Pancreas (tissue), 10 donors: Measurements from ENCODE around the gene PSMD9. TPM values are rescaled to one million over a fixed set of nuclear protein-coding genes. Genes with fewer than 3 reads are reported as not detected.
A peak's percentile ranks its signal among the peaks of the same experiment; 100 is the strongest.
"Not testable (repeated sequence)": the region's sequence is repeated elsewhere in the genome, so short reads cannot be mapped to it uniquely, and the experiment has no call there.

Experiments
- ATAC-seq, 4 donors: fragments of 200-7000 bp; cut with Tn5 transposase; one replicate each; pipeline versions ENCODE4 v1.8.0 to v1.9.1; 2020; ENCODE audit warnings: mild to moderate bottlenecking in 4 of 4, moderate library complexity in 4 of 4
- DNase-seq, 6 donors: peaks; one replicate each; pipeline ENCODE4 v3.0.0-alpha.2; 2020
- FAIRE-seq: peaks from 2 replicates; lab custom pipeline; 2012; peaks lifted over from hg19 to GRCh38; lab: Jason Lieb, UNC
- H3K27ac ChIP-seq, 4 donors: fragments of 200-600 bp; sonication (generic); 1 replicate in 3 of 4; 2 replicates in 1 of 4; pipeline versions ENCODE4 v1.5.0 to v1.8.0; 2020
- H3K27me3 ChIP-seq, 4 donors: fragments of 200-600 bp; one replicate each; pipeline ENCODE4 v1.8.0; 2021
- H3K36me3 ChIP-seq, 3 donors: fragments of 200-600 bp; sonication (generic) in 1 of 3; one replicate each; pipeline versions ENCODE4 v1.5.0 to v1.8.0; 2020 to 2021
- H3K4me1 ChIP-seq, 3 donors: fragments of 200-600 bp; one replicate each; pipeline ENCODE4 v1.8.0; 2021
- H3K4me3 ChIP-seq, 4 donors: fragments of 200-600 bp; sonication (generic) in 2 of 4; one replicate each; pipeline versions ENCODE4 v1.5.0 to v1.8.0; 2020 to 2021
- H3K9me3 ChIP-seq, 4 donors: fragments of 200-600 bp; one replicate each; pipeline ENCODE4 v1.8.0; 2021
- CTCF ChIP-seq, 4 donors: fragments of 200-600 bp; sonication (generic) in 3 of 4; IDR thresholded peaks; one replicate each; pipeline versions ENCODE4 v1.5.0 to v1.8.0; 2021; ENCODE audit warnings: antibody characterized with exemption in 4 of 4
- WGBS, 2 donors: extraction: QIAGEN DNeasy Blood & Tissue Kit; methylation state at CpG; one replicate each; pipeline ENCODE4 v1.1.7; 2013; 5-methylcytosine and 5-hydroxymethylcytosine counted together
- intact Hi-C, 3 donors: fragments of 100-400 bp; cut with DNase I; formaldehyde crosslinking; loops; one replicate each; pipeline versions ENCODE4 v1.11.1 to v1.14.2; 2022
- polyA plus RNA-seq, 2 donors: library from polyadenylated mRNA; stranded (reverse); fragments of 200-250 nt; gene quantifications; one replicate each; pipeline ENCODE4 v1.2.3, GENCODE V29; 2013
- total RNA-seq, 6 donors: library from RNA; stranded (reverse); fragmentation: NEBNext Ultra II Directional in 4 of 6; extraction: Animal tissue kit (Norgen Biotek cat#: 25700) in 4 of 6; gene quantifications; one replicate each; pipeline versions ENCODE4 v1.2.1 to v1.2.4, GENCODE V29; 2021 to 2023
- donor health status: healthy with polysubstance abuse.
- donor health status: DM: no; HTN: no; CAD: no; lungs with moderate emphysema.
- donor health status: DM: no; HTN: no; CAD: no.
- donor health status: control.
- donor health status: control.
- donor health status: Bipolar disorder and iron deficiency.
- donor health status: DM: yes; HTN: yes; CAD: no.
- donor health status: DM: no; HTN: no; CAD: no.
- donor health status: DM: no; HTN: no; CAD: no.
- donor health status: DM: yes; HTN: yes; CAD: no.

Gene PSMD9
- total and polyA plus RNA-seq, 8 donors: 20.5 to 39.4 (median 25.6) TPM

DNA sequence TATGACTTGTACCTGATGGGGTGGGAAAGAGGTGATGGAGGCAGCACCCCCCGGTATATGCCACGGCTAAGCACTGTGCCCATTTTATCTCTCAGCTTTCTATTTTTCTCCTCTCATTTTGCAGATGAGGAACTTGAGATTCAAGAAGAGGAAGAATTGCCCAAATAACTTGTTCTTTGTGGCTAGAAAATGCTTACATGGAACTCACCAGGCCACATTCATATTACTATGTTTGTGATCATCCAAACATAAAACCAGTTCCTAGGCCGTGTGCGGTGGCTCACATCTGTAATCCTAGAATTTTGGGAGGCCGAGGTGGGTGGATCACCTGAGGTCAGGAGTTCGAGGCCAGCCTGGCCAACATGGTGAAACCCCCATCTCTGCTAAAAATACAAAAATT lies 14.5 kb upstream of the PSMD9 start:
- no peak for DNase-seq
- FAIRE-seq: no peak
- no peak for TF ChIP-seq CTCF (IDR thresholded peaks at IDR 0.05)

GRCh38 chr12:121875582-121875981 lies 13.0 kb upstream of the PSMD9 start:
- H3K4me3 ChIP-seq: no peak overlapping the region
- intact Hi-C loops: no loop called here
- H3K36me3 ChIP-seq: no peaks in the 10 kb centered on the region
- no peak overlapping the region for H3K27ac ChIP-seq
- ATAC-seq (no peak), FAIRE-seq (no peak), DNase-seq (no peak)
- TF ChIP-seq CTCF (IDR thresholded peaks at IDR 0.05): no peak
- no peaks in the 10 kb centered on the region for H3K27me3 ChIP-seq
- no peaks in the 10 kb centered on the region for H3K4me1 ChIP-seq
- H3K9me3 ChIP-seq: no peaks in the 10 kb centered on the region
- WGBS, 2 donors: 81 to 91% methylated on average over 6 of the region's 6 CpGs

More for the DNA sequence above, 14.5 kb upstream of the PSMD9 start:
- H3K27ac ChIP-seq: no peak overlapping the region
- no peaks in the 10 kb centered on the region for H3K4me1 ChIP-seq
- H3K4me3 ChIP-seq: no peak overlapping the region
- no peaks in the 10 kb centered on the region for H3K36me3 ChIP-seq
- no peaks in the 10 kb centered on the region for H3K9me3 ChIP-seq
- ATAC-seq: no peak
- no peaks in the 10 kb centered on the region for H3K27me3 ChIP-seq
- 83 to 88% methylated on average over 6 of the region's 6 CpGs for WGBS, 2 donors
- intact Hi-C loops: no loop called here

DNA sequence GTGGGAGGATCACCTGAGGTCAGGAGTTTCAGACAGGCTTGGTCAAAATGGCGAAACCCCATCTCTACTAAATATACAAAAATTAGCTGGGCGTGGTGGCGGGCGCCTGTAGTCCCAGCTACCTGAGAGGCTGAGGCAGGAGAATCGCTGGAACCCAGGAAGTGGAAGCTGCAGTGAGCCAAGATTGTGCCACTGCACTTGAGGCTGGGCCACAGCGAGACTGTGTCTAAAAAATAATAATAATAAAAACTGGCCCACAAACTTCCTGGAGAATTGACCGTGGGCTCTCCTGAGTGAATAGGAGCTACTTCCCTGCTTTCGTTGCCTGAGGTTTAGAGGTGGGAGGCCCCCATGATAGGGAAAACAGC lies 12.5 kb upstream of the PSMD9 start:
- ATAC-seq, H3K4me1 ChIP-seq, H3K27ac ChIP-seq, H3K36me3 ChIP-seq, intact Hi-C loops, DNase-seq, H3K27me3 ChIP-seq, H3K9me3 ChIP-seq, H3K4me3 ChIP-seq, FAIRE-seq: not testable (repeated sequence)
- WGBS, 2 donors: 88 to 93% methylated on average over 8 of the region's 8 CpGs

DNA sequence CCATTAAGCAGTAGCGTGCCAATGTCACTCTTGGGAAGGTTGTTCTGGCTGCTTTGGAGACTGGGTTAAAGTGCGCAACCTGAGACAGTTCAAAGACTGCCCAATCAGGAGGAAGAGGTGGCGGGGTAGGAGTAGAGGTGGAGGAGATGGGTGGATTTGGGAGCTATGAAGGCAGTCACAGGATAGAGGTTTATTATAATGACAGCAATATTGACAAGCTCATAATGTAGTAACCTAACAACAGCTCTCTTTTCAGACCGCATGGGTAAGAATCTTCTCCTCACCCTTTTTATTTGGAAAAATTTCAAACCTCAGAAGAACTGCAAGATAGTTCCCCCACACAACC lies 5.3 kb upstream of the PSMD9 start:
- Histone ChIP-seq H3K27me3 (no peaks in the 10 kb centered on the region), H3K36me3 (no peaks in the 10 kb centered on the region), H3K4me3 (no peak overlapping the region), H3K9me3 (no peaks in the 10 kb centered on the region), H3K27ac (no peak overlapping the region), H3K4me1 (peaks cover 0 to 6% (median 0%) of the 10 kb centered on the region in 3 donors)
- no peak for FAIRE-seq
- no peak for ATAC-seq
- DNase-seq: no peak
- WGBS, 2 donors: 56 to 66% methylated on average over 4 of the region's 4 CpGs
- intact Hi-C loops: loop anchor here in 1 of 3 donors (10.0 kb wide), 1 partner anchor 88 kb away; the partner anchor contains the start of gene RHOF
- no peak for TF ChIP-seq CTCF (IDR thresholded peaks at IDR 0.05)

DNA sequence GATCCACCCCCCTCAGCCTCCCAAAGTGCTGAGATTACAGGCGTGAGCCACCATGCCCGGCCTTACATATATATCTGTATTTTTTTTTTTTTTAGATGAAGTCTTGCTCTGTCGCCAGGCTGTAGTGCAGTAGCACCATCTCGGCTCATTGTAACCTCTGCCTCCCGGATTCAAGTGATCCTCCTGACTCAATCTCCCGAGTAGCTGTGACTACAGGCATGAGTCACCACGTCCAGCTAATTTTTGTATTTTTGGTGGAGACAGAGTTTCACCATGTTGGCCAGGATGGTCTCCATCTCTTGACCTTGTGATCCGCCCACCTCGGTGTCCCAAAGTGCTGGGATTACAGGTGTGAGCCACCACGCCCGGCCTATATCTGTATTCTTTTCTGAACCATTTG lies 3.5 kb upstream of the PSMD9 start:
- not testable (repeated sequence) for H3K36me3 ChIP-seq, H3K27me3 ChIP-seq, H3K9me3 ChIP-seq, DNase-seq, H3K27ac ChIP-seq, FAIRE-seq, ATAC-seq, H3K4me3 ChIP-seq
- intact Hi-C loops: loop anchor here in 1 of 3 donors (10.0 kb wide), 1 partner anchor 90 kb away; the partner anchor contains the start of gene RHOF
- WGBS, 2 donors: 78 to 86% methylated on average over 11 of the region's 11 CpGs
- peaks cover 6 to 14% (median 8%) of the 10 kb centered on the region in 3 donors for H3K4me1 ChIP-seq

DNA sequence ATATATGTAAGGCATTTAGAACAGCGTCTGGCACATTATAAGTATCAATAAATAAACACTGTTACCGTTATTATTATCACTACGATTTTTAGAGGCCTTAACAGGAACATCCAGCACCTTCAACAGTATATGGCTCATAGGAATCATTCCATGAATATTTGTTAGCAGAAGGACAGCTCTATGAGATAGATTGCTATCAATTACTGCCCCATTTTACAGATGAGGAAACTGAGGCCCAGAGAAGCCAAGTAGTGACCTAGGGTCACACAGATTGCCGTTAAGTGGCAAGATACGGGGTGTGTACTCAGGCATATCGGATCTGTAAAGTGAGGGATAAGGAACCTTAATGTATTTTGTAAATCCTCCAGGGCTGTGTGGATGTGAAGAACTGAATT lies 510 bp upstream of the PSMD9 start:
- no peaks in the 10 kb centered on the region for H3K36me3 ChIP-seq
- H3K27ac ChIP-seq: peak overlapping the region in 2 of 4 donors; percentile 88 to 96
- H3K27me3 ChIP-seq: no peaks in the 10 kb centered on the region
- no peak for DNase-seq
- FAIRE-seq: no peak
- intact Hi-C loops: loop anchor here in 1 of 3 donors (10.0 kb wide), 1 partner anchor 93 kb away; the partner anchor contains the start of gene RHOF
- ATAC-seq: no peak
- peak overlapping the region; percentile 38 to 92 (median 70) for H3K4me3 ChIP-seq
- TF ChIP-seq CTCF (IDR thresholded peaks at IDR 0.05): no peak
- 36 to 39% methylated on average over 6 of the region's 6 CpGs for WGBS, 2 donors
- peaks cover 9 to 20% (median 11%) of the 10 kb centered on the region in 3 donors for H3K4me1 ChIP-seq
- no peaks in the 10 kb centered on the region for H3K9me3 ChIP-seq
